NCI-H526 treated with DMSO at 0.1 percent for 48 hours (cell line): Measurements from ENCODE around the gene OR2T2.
"Not testable (repeated sequence)": the region's sequence is repeated elsewhere in the genome, so short reads cannot be mapped to it uniquely, and the experiment has no call there.

Experiments used
- DNase-seq: peaks from one replicate; lab custom pipeline; 2025; lab: John Stamatoyannopoulos, UW

OR2T2 gene

DNA sequence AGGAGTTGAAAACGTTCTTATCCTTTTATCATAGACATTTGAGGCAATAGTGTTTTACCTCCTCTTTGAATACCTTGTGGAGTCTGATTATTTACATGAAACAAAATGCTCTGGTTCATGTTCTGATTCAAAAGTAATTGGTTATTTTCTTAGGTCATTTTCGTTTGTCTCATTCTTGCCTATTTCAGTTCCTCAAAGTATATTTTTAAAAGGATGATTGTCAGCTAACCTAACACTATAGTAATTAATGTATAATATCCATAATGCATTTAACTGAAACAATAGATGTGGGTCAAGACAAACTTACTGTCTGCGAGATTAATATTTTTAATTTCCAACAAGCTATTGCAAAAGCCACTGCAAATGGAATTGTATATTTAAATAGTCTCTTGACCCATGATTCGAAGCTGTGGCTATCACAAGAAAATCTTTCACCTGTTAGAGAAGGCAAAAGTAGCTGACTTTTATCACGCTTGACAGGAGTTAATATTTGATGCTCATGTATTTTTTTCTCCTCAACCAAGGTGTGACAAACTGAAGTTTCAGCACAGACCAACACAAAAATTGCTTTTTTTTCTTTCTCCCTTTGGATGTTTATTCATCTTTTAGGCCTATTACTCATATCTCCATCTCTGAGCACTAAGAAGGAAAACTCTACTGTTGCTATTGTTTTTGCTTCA, 5.2 kb downstream of the OR2T2 start:
- not testable (repeated sequence) for DNase-seq

GRCh38 chr1:248453619-248454018, 8.2 kb downstream of the OR2T2 start:
- not testable (repeated sequence) for DNase-seq

DNA sequence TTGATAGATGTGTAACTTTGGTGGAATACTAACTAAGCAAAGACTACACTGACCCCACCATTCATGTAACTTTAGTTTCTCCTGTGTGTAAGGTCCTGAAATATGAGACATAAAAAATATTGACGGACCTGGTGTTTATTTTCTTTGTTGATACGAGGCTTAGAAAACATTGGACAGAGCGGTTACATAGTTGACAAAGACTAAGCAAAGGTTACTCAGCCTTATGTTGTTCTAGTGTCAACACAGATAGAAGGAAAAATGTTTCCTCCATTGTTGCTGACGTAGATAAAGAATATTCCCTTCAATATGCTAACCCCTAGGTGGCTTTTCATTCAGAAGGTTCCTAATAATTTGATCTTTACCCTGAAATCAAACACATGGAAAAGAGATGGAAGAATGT, 9.6 kb downstream of the OR2T2 start:
- not testable (repeated sequence) for DNase-seq

DNA sequence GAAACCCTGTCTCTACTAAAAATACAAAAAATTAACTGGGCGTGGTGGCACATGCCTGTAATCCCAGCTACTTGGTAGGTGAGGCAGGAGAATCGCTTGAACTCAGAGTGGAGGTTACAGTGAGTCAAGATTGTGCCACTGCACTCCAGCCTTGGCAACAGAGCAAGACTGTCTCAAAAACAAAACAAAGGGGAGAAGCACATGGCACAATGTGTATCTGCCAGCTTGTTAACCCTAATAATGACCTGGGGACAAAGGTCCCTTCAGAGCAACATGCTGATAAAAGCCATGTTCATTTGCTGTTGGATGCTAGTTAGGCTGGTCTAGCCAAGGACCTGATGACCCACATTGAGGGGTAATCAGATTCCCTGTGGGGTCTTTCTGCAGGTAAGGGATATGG, 11.2 kb downstream of the OR2T2 start:
- DNase-seq = not testable (repeated sequence)

DNA sequence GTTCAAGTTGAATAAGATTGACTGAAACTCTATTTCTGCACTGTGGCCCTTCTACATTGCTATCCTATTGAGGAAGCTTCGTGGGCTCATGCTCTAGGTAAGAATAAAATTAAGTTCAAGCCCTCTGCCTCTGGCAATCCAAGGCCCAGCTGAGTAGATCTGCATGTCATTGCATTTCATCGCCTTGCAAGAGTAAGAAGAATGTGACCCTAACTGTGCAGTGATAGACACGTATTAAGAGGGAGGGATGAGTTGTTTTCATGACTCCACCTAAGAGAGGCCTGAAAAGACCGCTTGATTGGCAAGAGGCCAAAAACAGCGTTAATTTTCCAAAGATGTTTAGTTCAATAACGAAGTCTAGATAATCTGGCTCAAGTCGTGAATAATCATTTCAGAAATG, 13.7 kb downstream of the OR2T2 start:
- not testable (repeated sequence) for DNase-seq

DNA sequence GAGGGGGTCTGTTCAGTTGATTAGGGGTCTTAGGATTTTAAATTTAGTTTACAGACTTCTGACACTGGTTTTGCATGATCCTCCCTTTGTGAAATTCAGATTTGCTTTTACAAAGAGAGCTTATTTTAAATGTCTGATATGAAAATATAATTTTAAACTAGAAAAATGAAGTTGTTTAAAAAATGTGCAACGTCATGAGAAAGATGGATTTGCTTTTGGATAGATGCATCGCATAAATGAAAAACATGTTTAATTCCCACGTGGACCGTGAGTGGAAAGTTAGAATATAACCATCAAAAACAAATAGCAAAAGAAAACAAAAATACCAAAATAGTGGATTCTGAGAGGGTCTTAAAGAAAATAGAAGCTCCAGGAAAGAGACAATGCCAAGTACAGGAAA, 25.7 kb downstream of the OR2T2 start:
- no peak for DNase-seq

DNA sequence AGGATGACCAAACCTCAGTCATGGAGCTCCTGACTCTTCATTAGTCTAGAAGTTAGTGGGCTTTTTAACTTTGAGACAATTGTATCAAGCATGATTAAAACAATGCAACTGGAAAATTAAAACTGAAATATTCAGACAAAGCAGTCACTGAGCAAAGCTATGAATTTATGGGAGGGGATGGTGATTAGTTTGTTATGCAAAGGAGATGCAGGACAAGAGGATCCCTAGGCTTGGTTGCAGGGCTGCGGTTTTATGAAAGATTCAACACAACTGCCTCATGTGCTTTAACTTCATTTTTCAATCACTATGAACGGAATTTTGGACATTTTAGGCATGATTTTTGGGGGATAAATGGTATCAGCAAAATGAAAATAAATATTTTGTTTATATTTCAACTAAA, 26.7 kb downstream of the OR2T2 start:
- DNase-seq = not testable (repeated sequence)

- DNase-seq = not testable (repeated sequence)
Measured at GRCh38 chr1:248473051-248473450, 27.6 kb downstream of the OR2T2 start, which contains the start of gene OR2T3. TSS of gene OR2T3 (plus strand) at chr1:248473351. CDS start at chr1:248473351, 0 bp downstream.

GRCh38 chr1:248475660-248476059, 30.2 kb downstream of the OR2T2 start:
- DNase-seq = not testable (repeated sequence)

DNA sequence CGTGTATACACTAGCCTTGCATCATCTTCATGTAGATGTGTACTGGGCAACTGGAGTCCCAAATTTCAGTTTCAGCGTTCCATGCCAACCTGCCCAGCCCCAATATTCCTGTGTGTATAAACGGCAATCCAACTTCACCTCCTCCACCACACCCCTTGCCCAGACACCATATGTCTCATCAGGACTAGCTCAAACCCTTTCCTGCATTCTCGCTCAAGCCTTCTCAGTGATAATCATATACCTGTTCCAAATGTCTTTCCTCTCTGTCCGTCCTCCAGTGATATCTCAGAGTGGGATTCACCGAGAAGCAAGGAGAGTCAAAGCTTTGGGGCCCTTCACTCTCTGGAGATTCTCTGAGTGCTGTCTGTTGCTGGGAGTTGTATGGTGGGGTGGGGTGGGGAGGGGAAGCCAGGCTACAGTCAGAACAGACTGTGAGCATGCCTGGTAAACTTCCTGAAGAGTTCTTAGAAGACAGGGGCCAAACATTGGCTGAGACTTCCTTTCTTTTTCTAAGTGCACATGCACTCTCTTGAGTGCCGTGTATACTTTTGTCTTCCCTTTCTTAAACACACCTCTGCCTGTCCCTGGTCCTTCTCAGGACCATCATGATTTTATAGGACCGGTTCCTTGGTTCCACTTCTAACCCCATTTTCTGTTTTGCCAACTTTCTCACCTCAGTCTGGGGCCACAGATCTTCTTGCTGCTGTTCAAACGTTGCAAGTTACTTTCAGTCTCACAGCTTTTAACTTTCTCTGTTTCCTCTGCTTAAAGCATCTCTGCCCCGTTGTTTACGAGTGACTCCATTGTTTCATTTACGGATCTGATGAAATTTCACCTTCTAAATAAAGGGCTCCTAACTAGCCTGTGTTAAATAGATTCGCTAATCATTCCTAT, 36.5 kb downstream of the OR2T2 start:
- DNase-seq = not testable (repeated sequence)

DNA sequence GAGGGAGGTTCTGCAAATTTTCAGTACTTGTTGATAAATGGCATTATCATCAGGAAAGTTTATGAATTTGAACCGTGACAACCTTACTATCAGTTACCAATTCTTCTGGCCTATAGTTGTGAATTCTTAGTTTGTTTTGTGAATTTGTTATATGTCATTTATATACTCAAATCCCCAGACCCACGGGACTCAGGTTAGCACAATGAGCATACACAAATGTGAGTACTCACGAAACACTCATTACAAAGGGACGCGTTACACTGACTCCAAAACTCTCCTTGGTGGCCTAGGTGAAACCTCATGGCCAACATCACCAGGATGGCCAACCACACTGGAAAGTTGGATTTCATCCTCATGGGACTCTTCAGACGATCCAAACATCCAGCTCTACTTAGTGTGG, 42.9 kb downstream of the OR2T2 start, which contains the start of gene OR2T5:
Gene OR2T5 (plus strand): TSS at position 301 of the 400 bp plus-strand sequence. CDS start 0 bp downstream, at position 301.
- DNase-seq = not testable (repeated sequence)

GRCh38 chr1:248496661-248497060, 51.2 kb downstream of the OR2T2 start:
- not testable (repeated sequence) for DNase-seq

DNA sequence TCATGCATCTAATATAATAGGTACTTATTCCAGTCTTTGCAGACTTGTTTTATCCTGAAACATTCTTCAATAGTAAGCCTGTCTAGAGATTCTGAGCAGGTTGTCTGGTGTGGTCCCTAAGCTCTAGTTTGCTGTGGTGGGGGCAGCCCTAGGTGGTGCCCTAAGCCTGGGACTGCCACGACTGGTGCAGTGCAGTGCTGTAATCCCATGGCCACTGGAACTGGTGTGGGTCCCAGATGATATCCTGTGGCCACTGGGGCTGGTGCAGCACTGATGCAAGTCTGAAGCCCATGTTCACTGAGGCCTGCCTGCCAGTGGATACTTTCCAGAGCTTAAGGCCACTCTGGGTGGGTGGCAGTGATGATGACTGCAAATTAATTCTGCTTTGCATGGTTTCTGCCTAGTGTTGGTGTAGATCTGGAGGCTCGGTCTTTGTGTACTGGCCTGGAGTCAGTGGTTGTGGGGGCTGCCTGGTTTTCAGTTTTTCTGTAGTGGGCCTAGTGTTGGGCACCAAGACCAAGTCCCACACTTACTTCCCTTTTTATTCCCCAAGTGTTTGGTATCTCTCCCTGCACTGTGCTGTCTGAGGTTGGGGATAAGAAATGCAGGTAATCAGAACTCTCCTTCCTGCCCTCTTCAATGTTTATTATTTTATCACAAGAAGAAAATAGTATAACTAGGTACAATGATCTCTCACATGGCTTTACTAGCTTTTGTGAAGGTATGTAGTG, 55.0 kb downstream of the OR2T2 start:
- not testable (repeated sequence) for DNase-seq
